ENCODE results near the gene SLC32A1.

The SLC32A1 gene

GRCh38 chr20:38704136-38704535, 20.1 kb upstream of the SLC32A1 start:
- no peak for TF ChIP-seq ZNF274 (IDR thresholded peaks at IDR 0.05; ENCODE audit: low read depth, low read length)
- no peak overlapping the region for H3K4me3 ChIP-seq (ENCODE audit: low read length)

- no peak overlapping the region for H3K4me3 ChIP-seq (ENCODE audit: low read length)
- TF ChIP-seq ZNF274 (IDR thresholded peaks at IDR 0.05; ENCODE audit: low read depth, low read length): no peak
Observed at GRCh38 chr20:38706509-38706908, 17.8 kb upstream of the SLC32A1 start.

GRCh38 chr20:38714308-38714707, 10.0 kb upstream of the SLC32A1 start:
- H3K4me3 ChIP-seq (ENCODE audit: low read length): no peak overlapping the region
- TF ChIP-seq ZNF274 (IDR thresholded peaks at IDR 0.05; ENCODE audit: low read depth, low read length): no peak

GRCh38 chr20:38715646-38716045, 8.6 kb upstream of the SLC32A1 start:
- TF ChIP-seq ZNF274 (IDR thresholded peaks at IDR 0.05; ENCODE audit: low read depth, low read length): no peak
- no peak overlapping the region for H3K4me3 ChIP-seq (ENCODE audit: low read length)

GRCh38 chr20:38722683-38723016, 1.6 kb upstream of the SLC32A1 start:
- no peak for TF ChIP-seq ZNF274 (IDR thresholded peaks at IDR 0.05; ENCODE audit: low read depth, low read length)
- no peak overlapping the region for H3K4me3 ChIP-seq (ENCODE audit: low read length)

GRCh38 chr20:38723017-38723847, 1.1 kb upstream of the SLC32A1 start:
- TF ChIP-seq ZNF274 (IDR thresholded peaks at IDR 0.05; ENCODE audit: low read depth, low read length): no peak
- no peak overlapping the region for H3K4me3 ChIP-seq (ENCODE audit: low read length)

- H3K4me3 ChIP-seq (ENCODE audit: low read length): no peak overlapping the region
- no peak for TF ChIP-seq ZNF274 (IDR thresholded peaks at IDR 0.05; ENCODE audit: low read depth, low read length)
Observed at GRCh38 chr20:38724626-38725147, 401 bp downstream of the SLC32A1 start.

- H3K4me3 ChIP-seq (ENCODE audit: low read length): no peak overlapping the region; the same call in 1 of the 2 replicates
- no peak for TF ChIP-seq ZNF274 (IDR thresholded peaks at IDR 0.05; ENCODE audit: low read depth, low read length)
Observed at GRCh38 chr20:38725148-38725901, 1.0 kb downstream of the SLC32A1 start.

GRCh38 chr20:38725931-38726803, 1.9 kb downstream of the SLC32A1 start:
- TF ChIP-seq ZNF274 (IDR thresholded peaks at IDR 0.05; ENCODE audit: low read depth, low read length): no peak
- H3K4me3 ChIP-seq (ENCODE audit: low read length): no peak overlapping the region

GRCh38 chr20:38726804-38727606, 2.7 kb downstream of the SLC32A1 start:
- no peak for TF ChIP-seq ZNF274 (IDR thresholded peaks at IDR 0.05; ENCODE audit: low read depth, low read length)
- no peak overlapping the region for H3K4me3 ChIP-seq (ENCODE audit: low read length)

- no peak overlapping the region for H3K4me3 ChIP-seq (ENCODE audit: low read length)
- TF ChIP-seq ZNF274 (IDR thresholded peaks at IDR 0.05; ENCODE audit: low read depth, low read length): no peak
Observed at GRCh38 chr20:38727607-38728190, 3.4 kb downstream of the SLC32A1 start.

- no peak overlapping the region for H3K4me3 ChIP-seq (ENCODE audit: low read length)
- TF ChIP-seq ZNF274 (IDR thresholded peaks at IDR 0.05; ENCODE audit: low read depth, low read length): no peak
Observed at GRCh38 chr20:38728191-38728781, 4.0 kb downstream of the SLC32A1 start.
